GM11168 (cell line): ENCODE results near the gene MDN1.
"Not testable (repeated sequence)": the region's sequence is repeated elsewhere in the genome, so short reads cannot be mapped to it uniquely, and the experiment has no call there.

Experiments used
- in situ Hi-C: fragments of 300-500 bp; cut with MboI; formaldehyde crosslinking; loops from one replicate; pipeline ENCODE4 v1.12.0; 2022; ENCODE audit warnings: low sequenced_read_pairs; ENCODE audit not compliant: unreplicated experiment

MDN1 gene, protein sequence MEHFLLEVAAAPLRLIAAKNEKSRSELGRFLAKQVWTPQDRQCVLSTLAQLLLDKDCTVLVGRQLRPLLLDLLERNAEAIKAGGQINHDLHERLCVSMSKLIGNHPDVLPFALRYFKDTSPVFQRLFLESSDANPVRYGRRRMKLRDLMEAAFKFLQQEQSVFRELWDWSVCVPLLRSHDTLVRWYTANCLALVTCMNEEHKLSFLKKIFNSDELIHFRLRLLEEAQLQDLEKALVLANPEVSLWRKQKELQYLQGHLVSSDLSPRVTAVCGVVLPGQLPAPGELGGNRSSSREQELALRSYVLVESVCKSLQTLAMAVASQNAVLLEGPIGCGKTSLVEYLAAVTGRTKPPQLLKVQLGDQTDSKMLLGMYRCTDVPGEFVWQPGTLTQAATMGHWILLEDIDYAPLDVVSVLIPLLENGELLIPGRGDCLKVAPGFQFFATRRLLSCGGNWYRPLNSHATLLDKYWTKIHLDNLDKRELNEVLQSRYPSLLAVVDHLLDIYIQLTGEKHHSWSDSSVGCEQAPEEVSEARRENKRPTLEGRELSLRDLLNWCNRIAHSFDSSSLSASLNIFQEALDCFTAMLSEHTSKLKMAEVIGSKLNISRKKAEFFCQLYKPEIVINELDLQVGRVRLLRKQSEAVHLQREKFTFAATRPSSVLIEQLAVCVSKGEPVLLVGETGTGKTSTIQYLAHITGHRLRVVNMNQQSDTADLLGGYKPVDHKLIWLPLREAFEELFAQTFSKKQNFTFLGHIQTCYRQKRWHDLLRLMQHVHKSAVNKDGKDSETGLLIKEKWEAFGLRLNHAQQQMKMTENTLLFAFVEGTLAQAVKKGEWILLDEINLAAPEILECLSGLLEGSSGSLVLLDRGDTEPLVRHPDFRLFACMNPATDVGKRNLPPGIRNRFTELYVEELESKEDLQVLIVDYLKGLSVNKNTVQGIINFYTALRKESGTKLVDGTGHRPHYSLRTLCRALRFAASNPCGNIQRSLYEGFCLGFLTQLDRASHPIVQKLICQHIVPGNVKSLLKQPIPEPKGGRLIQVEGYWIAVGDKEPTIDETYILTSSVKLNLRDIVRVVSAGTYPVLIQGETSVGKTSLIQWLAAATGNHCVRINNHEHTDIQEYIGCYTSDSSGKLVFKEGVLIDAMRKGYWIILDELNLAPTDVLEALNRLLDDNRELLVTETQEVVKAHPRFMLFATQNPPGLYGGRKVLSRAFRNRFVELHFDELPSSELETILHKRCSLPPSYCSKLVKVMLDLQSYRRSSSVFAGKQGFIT (N-terminal part only)

DNA sequence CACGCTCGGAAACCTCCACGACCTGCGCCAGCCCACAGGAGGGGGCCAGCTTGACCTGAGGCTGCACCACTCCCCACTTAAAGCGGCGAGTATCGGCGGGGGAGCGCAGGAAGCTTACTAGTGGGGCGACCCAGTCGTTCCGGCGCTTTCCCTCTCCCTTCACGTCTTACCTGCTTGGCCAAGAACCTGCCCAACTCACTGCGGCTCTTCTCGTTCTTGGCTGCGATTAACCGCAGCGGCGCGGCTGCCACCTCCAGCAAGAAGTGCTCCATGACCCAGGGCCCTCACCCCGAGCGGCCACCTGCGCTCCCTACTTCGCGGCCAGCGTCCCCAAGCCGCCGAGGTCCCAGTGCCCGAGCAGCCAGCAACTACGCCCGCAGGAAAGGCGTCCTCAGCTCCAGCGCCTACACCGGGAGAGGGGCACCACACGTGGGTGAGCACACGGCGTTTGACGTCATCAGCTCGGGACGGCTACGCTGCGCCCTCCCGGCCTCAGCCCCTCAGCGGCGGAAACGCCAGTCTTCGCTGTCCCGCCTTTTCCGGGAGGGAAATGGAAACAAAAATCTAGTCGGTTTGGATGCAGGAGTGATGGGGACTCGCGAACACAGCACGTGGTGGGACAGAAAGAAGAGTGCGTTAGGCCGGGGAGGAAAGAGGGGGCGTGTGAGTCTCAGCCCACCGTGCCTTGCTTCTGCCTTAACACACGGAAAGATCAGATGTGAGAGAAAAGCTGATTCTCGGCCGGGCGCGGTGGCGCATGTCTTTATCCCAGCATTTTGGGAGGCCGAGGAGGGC lies at the start of gene MDN1:
Gene MDN1 (minus strand): TSS at position 459 of the 795 bp plus-strand sequence. CDS start 187 bp downstream, at position 272.
- in situ Hi-C loops, result no loop called here

GRCh38 chr6:89866024-89866678 lies 46.6 kb upstream of the MDN1 start:
- in situ Hi-C loops, result no loop called here

DNA sequence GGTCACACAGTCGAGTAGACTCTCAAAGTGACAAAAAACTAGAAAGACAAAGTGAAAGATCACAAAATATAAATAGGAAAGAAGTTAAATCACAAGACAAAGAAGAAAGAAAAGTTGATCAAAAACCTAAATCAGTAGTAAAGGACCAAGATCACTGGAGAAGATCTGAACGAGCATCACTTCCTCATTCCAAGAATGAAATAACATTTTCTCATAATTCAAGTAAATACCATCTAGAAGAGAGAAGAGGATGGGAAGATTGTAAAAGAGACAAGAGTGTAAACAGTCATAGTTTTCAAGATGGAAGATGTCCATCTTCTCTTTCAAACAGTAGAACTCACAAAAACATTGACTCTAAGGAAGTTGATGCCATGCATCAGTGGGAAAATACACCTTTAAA lies 43.1 kb upstream of the MDN1 start:
- in situ Hi-C loops, result no loop called here

DNA sequence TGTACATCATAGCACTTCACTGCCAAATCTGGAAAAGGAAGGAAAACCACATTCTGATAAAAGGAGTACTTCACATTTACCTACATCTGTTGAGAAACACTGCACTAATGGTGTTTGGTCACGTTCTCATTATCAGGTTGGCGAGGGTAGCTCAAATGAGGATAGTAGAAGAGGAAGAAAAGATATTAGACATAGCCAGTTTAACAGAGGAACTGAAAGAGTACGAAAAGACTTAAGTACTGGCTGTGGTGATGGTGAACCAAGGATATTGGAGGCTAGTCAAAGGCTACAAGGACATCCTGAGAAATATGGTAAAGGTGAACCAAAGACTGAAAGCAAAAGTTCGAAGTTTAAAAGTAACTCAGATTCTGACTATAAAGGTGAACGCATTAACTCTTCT lies 42.7 kb upstream of the MDN1 start:
- in situ Hi-C loops, result no loop called here

GRCh38 chr6:89859744-89860143 lies 40.1 kb upstream of the MDN1 start:
- in situ Hi-C loops, result no loop called here

- in situ Hi-C loops, result no loop called here
These were observed 38.4 kb upstream of the MDN1 start for GRCh38 chr6:89858041-89858440.

- in situ Hi-C loops, result no loop called here
These were observed 33.5 kb upstream of the MDN1 start for GRCh38 chr6:89853068-89853467.

GRCh38 chr6:89847513-89847912 lies 27.9 kb upstream of the MDN1 start:
- in situ Hi-C loops, result not testable (repeated sequence)

DNA sequence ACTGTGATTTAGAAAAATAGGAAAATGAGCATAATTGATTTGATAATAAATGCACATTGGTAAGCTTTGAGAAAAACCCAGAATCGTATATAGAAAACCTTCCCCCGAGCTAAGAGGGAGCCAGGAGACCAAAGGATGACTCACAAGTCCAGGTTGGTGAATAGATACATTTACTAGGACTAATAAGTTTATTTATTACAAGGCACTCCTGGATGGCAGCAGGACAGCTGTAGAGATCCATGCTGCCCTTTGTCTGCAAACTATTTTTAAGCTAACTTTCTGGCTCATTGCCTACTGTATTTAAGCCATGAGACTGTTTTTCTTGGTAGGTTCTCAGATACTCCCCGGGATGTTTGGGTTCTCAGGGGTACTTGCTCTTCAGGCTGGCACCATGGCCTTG lies 23.5 kb upstream of the MDN1 start:
- in situ Hi-C loops, result no loop called here

DNA sequence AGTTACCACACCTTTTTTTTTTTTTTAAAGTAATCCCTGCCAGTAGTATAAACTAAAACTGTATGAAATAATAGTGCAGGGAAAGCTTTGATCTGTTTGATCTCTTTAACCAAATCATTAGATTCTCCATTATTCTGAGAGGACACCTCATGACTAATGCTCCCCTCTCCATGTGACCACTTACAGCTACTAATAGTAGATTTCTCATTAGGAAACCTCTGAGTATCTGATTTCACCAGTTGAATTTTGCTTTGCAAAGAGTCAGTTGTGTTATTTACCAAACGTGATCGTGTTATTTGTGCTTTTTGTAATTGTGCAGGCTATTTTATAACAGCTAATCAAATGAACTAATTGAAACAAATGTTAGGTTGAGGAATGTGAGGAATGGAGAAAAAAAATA lies 22.6 kb upstream of the MDN1 start:
- in situ Hi-C loops, result no loop called here

DNA sequence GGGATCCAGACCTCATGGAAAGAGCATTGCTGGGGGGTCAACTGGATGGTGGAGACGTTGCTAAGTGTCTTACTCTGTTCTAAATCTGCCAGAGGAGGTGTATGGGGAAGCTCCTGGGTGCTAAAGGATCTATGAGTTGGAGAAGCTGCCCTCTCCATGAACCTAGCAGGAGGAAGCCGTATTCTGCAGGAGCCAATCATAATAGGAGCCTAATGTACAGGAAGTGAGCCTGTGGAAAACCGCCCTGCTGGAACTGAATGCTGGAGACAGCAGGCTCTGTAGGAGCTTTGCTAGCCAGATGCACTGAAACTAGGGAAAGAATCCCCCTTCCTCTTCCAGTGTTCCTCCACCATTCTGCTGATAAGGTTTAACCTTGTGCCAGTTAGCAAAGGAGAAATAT lies 20.9 kb upstream of the MDN1 start:
- in situ Hi-C loops, result no loop called here

DNA sequence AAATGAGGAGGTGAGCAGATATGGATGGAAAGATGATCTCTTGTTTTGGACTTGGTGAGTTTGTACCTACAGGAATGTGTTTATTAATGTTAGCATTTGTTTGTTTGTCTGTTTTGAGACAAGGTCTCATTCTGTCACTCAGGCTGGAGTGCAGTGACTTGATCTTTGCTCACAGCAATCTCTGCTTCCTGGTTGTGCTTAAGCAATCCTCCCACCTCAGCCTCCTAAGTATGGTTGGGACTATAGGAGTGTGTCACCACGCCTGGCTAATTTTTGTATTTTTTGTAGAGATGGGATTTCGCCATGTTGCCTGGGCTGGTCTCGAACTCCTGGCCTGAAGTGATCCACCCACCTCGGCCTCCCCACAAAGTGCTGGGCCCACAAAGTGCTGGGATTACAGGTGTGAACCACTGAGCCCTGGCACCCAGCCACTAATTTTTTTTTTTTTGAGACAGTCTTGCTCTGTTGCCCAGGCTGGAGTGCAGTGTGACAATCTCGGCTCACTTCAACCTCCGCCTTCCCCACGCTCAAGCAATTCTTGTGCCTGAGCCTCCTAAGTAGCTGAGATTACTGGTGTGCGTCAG lies 17.1 kb upstream of the MDN1 start:
- in situ Hi-C loops, result no loop called here

DNA sequence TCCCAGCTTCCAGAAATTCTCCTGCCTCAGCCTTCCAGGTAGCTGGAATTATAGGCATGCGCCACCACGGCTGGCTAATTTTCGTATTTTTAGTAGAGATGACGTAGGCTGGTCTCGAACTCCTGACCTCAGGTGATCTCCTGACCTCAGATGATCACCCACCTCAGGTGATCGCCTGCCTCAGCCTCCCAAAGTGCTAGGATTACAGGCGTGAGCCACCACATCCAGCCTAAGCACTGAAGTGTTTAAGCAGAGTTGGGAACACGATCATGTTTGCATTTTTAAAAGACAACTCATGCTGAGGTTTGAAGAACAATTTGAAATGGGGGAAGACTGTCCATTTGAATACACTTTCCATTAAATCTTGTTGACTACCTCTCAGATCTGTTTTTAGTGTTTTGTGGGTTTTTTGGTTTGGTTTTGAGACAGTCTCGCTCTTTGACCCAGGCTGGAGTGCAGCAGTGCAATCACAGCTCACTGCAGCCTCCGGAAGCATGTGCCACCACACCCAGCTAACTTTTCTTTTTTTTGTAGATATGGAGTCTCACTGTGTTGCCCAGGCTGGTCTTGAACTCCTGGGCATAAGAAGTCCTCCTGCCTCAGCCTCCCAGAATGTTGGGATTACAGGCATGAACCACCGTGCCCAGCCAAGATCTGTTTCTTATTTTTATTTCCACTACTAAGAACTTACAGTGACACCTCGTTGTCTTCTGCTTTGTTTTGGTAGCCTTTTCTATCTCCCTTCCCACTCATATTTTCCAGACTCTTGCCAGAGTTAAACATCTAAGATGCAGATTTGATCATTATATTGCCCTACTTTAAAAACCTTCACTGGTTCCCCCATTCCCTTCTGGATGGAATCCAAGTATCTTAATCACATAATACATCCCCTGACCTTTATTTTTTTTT lies 15.5 kb upstream of the MDN1 start:
- in situ Hi-C loops, result no loop called here

- in situ Hi-C loops, result no loop called here
These were observed 10.7 kb upstream of the MDN1 start for GRCh38 chr6:89830170-89830809.

- in situ Hi-C loops, result no loop called here
These were observed 10.0 kb upstream of the MDN1 start, which contains the start of gene CASP8AP2 for GRCh38 chr6:89829472-89830169. CASP8AP2 (plus strand) TSS chr6:89829880.

DNA sequence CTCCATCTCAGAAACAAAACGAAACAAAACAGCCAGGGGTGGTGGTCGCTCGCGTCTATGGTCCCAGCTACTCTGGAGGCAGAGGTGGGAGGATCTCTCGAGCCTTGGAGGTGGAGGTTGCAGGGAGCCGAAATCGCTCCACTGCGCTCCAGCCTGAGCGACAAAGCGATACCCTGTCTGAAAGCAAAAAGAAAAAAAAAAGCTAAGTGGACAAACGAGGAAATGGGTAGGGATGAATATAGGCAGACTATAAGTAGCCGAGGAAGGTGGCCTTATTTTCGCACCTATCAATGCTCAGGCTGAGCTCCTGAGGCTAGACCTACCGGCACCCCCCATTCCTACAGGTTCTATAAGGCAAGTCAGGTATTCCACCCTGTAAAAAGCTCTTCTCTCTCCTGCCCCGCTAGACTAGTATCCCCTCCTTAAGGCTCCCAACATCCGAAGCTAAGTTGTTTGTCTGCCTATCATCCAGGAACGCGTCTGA lies 9.4 kb upstream of the MDN1 start:
- in situ Hi-C loops, result no loop called here
